HepG2 (cell line): ENCODE results near the gene UGGT1. TPM values are rescaled to one million over a fixed set of nuclear protein-coding genes. Genes with fewer than 3 reads are reported as not detected.

Experiments used
- ATAC-seq: fragments of 200-7000 bp; cut with Tn5 transposase; 3 replicates; pipeline ENCODE4 v1.9.1; 2020; ENCODE audit warnings: mild to moderate bottlenecking, moderate library complexity
- BruUV-seq: library from RNA; stranded (reverse); fragments of 400-500 nt; replicated peaks from 2 replicates; lab custom pipeline; 2021; lab: Mats Ljungman, UMichigan
- CTCF ChIA-PET: fragments of 300-600 bp; formaldehyde crosslinking; extraction: SDS; loops from one replicate; lab custom pipeline; 2021; ENCODE audit warnings: low total read pairs, inconsistent platforms, low intra/inter-chr PET ratio; lab: Yijun Ruan, JAX
- POLR2A ChIA-PET: fragments of 350-600 bp; sonication (Branson Sonifier 250); formaldehyde crosslinking; loops from one replicate; lab custom pipeline; 2020; ENCODE audit warnings: antibody characterized with exemption, inconsistent platforms; lab: Yijun Ruan, JAX
- DNase-seq: peaks from one replicate; pipeline ENCODE4 v3.0.0-alpha.2; 2015; ENCODE audit warnings: low spot score
- FAIRE-seq: peaks from 3 replicates; lab custom pipeline; 2011; peaks lifted over from hg19 to GRCh38; lab: Jason Lieb, UNC
- H2AFZ ChIP-seq: one replicate; pipeline ENCODE4 v1.6.1; 2011; ENCODE audit warnings: low read length, inconsistent platforms
- H3K27ac ChIP-seq: fragments of 300-600 bp; 3 replicates; pipeline ENCODE4 v1.8.0; 2011; ENCODE audit warnings: mixed run types, mild to moderate bottlenecking, mixed read lengths, low read length, inconsistent platforms; ENCODE audit not compliant: insufficient read depth; ENCODE audit errors: extremely low read length
- H3K27me3 ChIP-seq, 2 experiments: fragments of 200-600 bp in 1 of 2; 2 replicates in 1 of 2; 3 replicates in 1 of 2; pipeline versions ENCODE4 v1.6.0 to v1.8.0; 2011; ENCODE audit warnings: low read length in 2 of 2, mild to moderate bottlenecking in 2 of 2, moderate library complexity in 2 of 2, inconsistent platforms in 1 of 2; ENCODE audit not compliant: insufficient read depth in 2 of 2, control insufficient read depth in 1 of 2
- H3K36me3 ChIP-seq, 2 experiments: fragments of 200-600 bp in 1 of 2; replicated peaks in 1 of 2; 2 replicates in 1 of 2; 3 replicates in 1 of 2; pipeline versions ENCODE4 v1.5.1 to v1.8.0; 2011; ENCODE audit warnings: low read length in 2 of 2, inconsistent platforms in 1 of 2; ENCODE audit not compliant: insufficient read depth in 2 of 2, control insufficient read depth in 1 of 2
- H3K4me1 ChIP-seq: 2 replicates; pipeline ENCODE4 v1.5.1; 2012; ENCODE audit warnings: low read length, inconsistent platforms; ENCODE audit not compliant: insufficient read depth
- H3K4me2 ChIP-seq: 2 replicates; pipeline ENCODE4 v1.6.0; 2011; ENCODE audit warnings: low read depth, low read length, inconsistent platforms
- H3K4me3 ChIP-seq, 3 experiments: fragments of 200-600 bp in 1 of 3; sonication (generic), shearing (Covaris generic) in 1 of 3; replicated peaks in 1 of 3; 2 replicates each; pipeline ENCODE4 v1.5.1; 2011 to 2016; ENCODE audit warnings: low read length in 3 of 3, inconsistent platforms in 2 of 3, low read depth in 2 of 3, mild to moderate bottlenecking in 2 of 3, control low read depth in 1 of 3, mixed read lengths in 1 of 3; ENCODE audit not compliant: insufficient read depth in 1 of 3
- H3K79me2 ChIP-seq: one replicate; pipeline ENCODE4 v1.6.1; 2011; ENCODE audit warnings: low read length, inconsistent platforms; ENCODE audit not compliant: insufficient read depth
- H3K9ac ChIP-seq: 2 replicates; pipeline ENCODE4 v1.6.0; 2011; ENCODE audit warnings: mild to moderate bottlenecking, low read depth, low read length, inconsistent platforms; ENCODE audit not compliant: insufficient read depth
- H3K9me3 ChIP-seq: 2 replicates; pipeline ENCODE4 v1.5.1; 2012; ENCODE audit warnings: mild to moderate bottlenecking, low read length
- H4K20me1 ChIP-seq: 2 replicates; pipeline ENCODE4 v1.6.0; 2011; ENCODE audit warnings: inconsistent platforms, mild to moderate bottlenecking, low read length, moderate library complexity; ENCODE audit not compliant: insufficient read depth
- AKNA ChIP-seq: sonication (generic); formaldehyde crosslinking; IDR thresholded peaks from 2 replicates; pipeline ENCODE4 v1.4.0; 2020; ENCODE audit warnings: missing genetic modification reagents, borderline replicate concordance
- DNMT1 ChIP-seq: sonication (generic); formaldehyde crosslinking; IDR thresholded peaks from 2 replicates; pipeline ENCODE4 v1.5.1; 2020; ENCODE audit warnings: mild to moderate bottlenecking, missing genetic modification reagents
- E2F2 ChIP-seq: sonication (generic); formaldehyde crosslinking; IDR thresholded peaks from 2 replicates; pipeline ENCODE4 v1.4.0; 2020; ENCODE audit warnings: missing genetic modification reagents, borderline replicate concordance
- GATAD1 ChIP-seq: IDR thresholded peaks from 2 replicates; pipeline ENCODE4 v1.6.1; 2016; ENCODE audit warnings: missing genetic modification reagents, missing compliant biosample characterization
- KAT8 ChIP-seq: IDR thresholded peaks from 2 replicates; pipeline ENCODE4 v1.6.1; 2016; ENCODE audit warnings: missing genetic modification reagents, missing compliant biosample characterization
- MTA3 ChIP-seq: sonication (generic); formaldehyde crosslinking; IDR thresholded peaks from 2 replicates; pipeline ENCODE4 v1.4.0; 2020; ENCODE audit warnings: missing genetic modification reagents
- TFAP4 ChIP-seq: sonication (generic); IDR thresholded peaks from 2 replicates; pipeline ENCODE4 v1.6.1; 2016; ENCODE audit warnings: low read depth, borderline replicate concordance
- ZFP37 ChIP-seq: sonication (generic); formaldehyde crosslinking; IDR thresholded peaks from 2 replicates; pipeline ENCODE4 v1.4.0; 2020; ENCODE audit warnings: missing genetic modification reagents, borderline replicate concordance
- ZNF383 ChIP-seq: sonication (generic); formaldehyde crosslinking; IDR thresholded peaks from 2 replicates; pipeline ENCODE4 v1.4.0; 2020; ENCODE audit warnings: missing genetic modification reagents, mild to moderate bottlenecking, borderline replicate concordance
- ZNF75D ChIP-seq: sonication (generic); formaldehyde crosslinking; IDR thresholded peaks from 2 replicates; pipeline ENCODE4 v1.8.1; 2023; ENCODE audit warnings: missing genetic modification reagents, mild to moderate bottlenecking, borderline replicate concordance
- WGBS: methylation state at CpG from one replicate; pipeline ENCODE4 v1.1.6; 2017; ENCODE audit warnings: low lambda C conversion rate; 5-methylcytosine and 5-hydroxymethylcytosine counted together
- in situ Hi-C: cut with HindIII; loops from 2 replicates; pipeline ENCODE4 v1.10.0; 2017; ENCODE audit warnings: low pct_unique_long_range_greater_than_20kb; ENCODE audit not compliant: extremely low pct_ligation_motif_present
- intact Hi-C: fragments of 100-400 bp; cut with micrococcal nuclease; formaldehyde crosslinking; loops from one replicate; pipeline ENCODE4 v1.10.0; 2022; ENCODE audit not compliant: unreplicated experiment
- polyA plus RNA-seq, 8 experiments: library from polyadenylated mRNA; depleted of rRNA in 3 of 8; stranded (reverse) in 7 of 8; unstranded in 1 of 8; fragments of >200 nt; fragmentation: Illumina TruSeq in 4 of 8; extraction: Trizol in 4 of 8; gene quantifications; 2 replicates each; pipeline versions ENCODE4 v1.2.1 to v1.2.3, GENCODE V29; 2011 to 2016; ENCODE audit warnings: low read depth in 4 of 8, missing spikeins in 1 of 8, mixed read lengths in 1 of 8; ENCODE audit not compliant: insufficient read depth in 1 of 8
- total RNA-seq, 5 experiments: library from RNA; depleted of rRNA; stranded (reverse); fragments of >200 nt; fragmentation: Illumina TruSeq; extraction: Trizol; gene quantifications; 2 replicates each; pipeline ENCODE4 v1.2.3, GENCODE V29; 2016; ENCODE audit warnings: low read depth in 1 of 5
- TF ChIP-seq, protein P1 (sequence below): sonication (generic); formaldehyde crosslinking; IDR thresholded peaks from 2 replicates; pipeline ENCODE4 v1.4.0; 2020; ENCODE audit warnings: missing genetic modification reagents, borderline replicate concordance

The UGGT1 gene
- total and polyA plus RNA-seq, 2 of the 13 experiments (the other 11 are each of a cell fraction or from before 2014, with no cell fraction given) = 35.8 to 83.2 TPM

DNA sequence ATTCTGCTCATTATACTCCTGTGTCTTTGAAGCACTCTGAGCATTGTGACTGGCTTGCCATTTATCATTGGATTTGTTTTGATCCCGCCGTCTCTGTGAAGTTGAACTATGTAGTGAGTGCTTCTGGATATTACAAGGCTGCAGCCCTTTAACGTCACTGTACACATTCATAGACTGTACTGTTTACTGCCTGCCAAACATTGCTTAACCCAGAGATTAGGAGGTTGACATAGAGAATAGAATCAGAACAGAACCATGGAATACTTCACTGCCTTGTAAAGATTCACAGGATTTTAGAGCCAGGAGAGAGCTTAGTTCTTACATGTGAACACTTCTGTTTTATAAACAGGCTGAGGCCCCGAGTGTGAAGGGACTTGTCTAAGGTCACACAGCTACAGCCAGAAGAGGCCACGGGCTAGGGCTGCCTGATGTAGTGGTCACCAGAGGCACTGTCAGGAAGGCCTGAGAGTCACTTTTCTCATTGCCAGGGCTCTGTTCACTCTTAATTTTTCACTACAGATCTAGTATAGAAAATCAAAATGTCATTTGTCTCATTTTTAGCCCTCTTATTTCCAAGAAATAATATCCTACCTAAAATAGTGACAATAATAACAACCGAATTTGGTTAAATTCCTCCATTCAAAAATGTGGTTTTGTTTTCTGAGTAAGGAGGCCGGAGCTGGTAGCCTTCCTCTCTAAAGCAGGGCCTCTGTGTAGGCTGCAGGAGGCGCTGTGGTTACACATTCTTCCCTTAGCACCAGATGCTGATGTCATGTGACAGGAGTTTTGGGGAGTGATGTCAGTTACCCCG lies 87.9 kb downstream of the UGGT1 start:
- no peaks in the 10 kb centered on the region for H4K20me1 ChIP-seq
- H3K27me3 ChIP-seq = no peaks in the 10 kb centered on the region
- H3K9me3 ChIP-seq = no peaks in the 10 kb centered on the region
- ATAC-seq (peak; percentile 98), DNase-seq (peak; percentile 100), FAIRE-seq (peak; percentile 90)
- no peaks in the 10 kb centered on the region for H3K79me2 ChIP-seq
- peak overlapping the region; percentile 93 for H3K27ac ChIP-seq
- in situ Hi-C loops (loop anchor here (10.0 kb wide), 1 partner anchor 56 kb away; no protein-coding TSS in a partner anchor), intact Hi-C loops (loop anchor here (1.0 kb wide), 3 partner anchors 9 to 130 kb away; no protein-coding TSS in a partner anchor)
- ChIA-PET CTCF (interaction anchor here (1.3 to 2.8 kb wide), 3 partner anchors 16 to 128 kb away, joined by 3 to 30 read pairs (median 5); no protein-coding TSS in a partner anchor), POLR2A (interaction anchor here (0.9 to 2.2 kb wide), 13 partner anchors 9 to 143 kb away, joined by 3 to 27 read pairs (median 5); partner anchors contain the start of gene UGGT1)
- peak overlapping the region; percentile 69 for H3K4me2 ChIP-seq
- WGBS = 6% methylated on average over 9 of the region's 9 CpGs
- H3K4me1 ChIP-seq = peaks cover 50% of the 10 kb centered on the region
- BruUV-seq = TSS peak; percentile 38
- H3K9ac ChIP-seq = peak overlapping the region; percentile 82
- no peak overlapping the region for H2AFZ ChIP-seq
- peaks cover 29 to 84% of the 10 kb centered on the region in 2 experiments for H3K36me3 ChIP-seq
- H3K4me3 ChIP-seq = peak overlapping the region in 2 of 3 experiments; percentile 6 to 36; a peak in 2 of 6 replicates
- TF ChIP-seq TFAP4 (peak; percentile 50; the same call in 1 of the 2 replicates), ZNF75D (CRISPR knock-in tag) (no peak), ZNF383 (CRISPR knock-in tag) (no peak), DNMT1 (CRISPR knock-in tag) (no peak), KAT8 (peak; percentile 73), E2F2 (CRISPR knock-in tag) (no peak), MTA3 (no peak), ZFP37 (no peak), GATAD1 (CRISPR knock-in tag) (peak; percentile 59), AKNA (CRISPR knock-in tag) (no peak)
- TF ChIP-seq, protein P1, sequence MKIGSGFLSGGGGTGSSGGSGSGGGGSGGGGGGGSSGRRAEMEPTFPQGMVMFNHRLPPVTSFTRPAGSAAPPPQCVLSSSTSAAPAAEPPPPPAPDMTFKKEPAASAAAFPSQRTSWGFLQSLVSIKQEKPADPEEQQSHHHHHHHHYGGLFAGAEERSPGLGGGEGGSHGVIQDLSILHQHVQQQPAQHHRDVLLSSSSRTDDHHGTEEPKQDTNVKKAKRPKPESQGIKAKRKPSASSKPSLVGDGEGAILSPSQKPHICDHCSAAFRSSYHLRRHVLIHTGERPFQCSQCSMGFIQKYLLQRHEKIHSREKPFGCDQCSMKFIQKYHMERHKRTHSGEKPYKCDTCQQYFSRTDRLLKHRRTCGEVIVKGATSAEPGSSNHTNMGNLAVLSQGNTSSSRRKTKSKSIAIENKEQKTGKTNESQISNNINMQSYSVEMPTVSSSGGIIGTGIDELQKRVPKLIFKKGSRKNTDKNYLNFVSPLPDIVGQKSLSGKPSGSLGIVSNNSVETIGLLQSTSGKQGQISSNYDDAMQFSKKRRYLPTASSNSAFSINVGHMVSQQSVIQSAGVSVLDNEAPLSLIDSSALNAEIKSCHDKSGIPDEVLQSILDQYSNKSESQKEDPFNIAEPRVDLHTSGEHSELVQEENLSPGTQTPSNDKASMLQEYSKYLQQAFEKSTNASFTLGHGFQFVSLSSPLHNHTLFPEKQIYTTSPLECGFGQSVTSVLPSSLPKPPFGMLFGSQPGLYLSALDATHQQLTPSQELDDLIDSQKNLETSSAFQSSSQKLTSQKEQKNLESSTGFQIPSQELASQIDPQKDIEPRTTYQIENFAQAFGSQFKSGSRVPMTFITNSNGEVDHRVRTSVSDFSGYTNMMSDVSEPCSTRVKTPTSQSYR (CRISPR knock-in tag) = no peak
